Lower leg skin (tissue), 3 donors: Measurements from ENCODE around the gene NRG3.

Experiments
- CTCF ChIP-seq, 3 donors: fragments of 450-650 bp; IDR thresholded peaks; one replicate each; pipeline ENCODE4 v1.5.1; 2016; ENCODE audit warnings: antibody characterized with exemption in 3 of 3, mild to moderate bottlenecking in 3 of 3, moderate library complexity in 2 of 3
- POLR2A ChIP-seq, 2 donors: fragments of 450-650 bp; IDR thresholded peaks; one replicate each; pipeline ENCODE4 v1.6.1; 2016 to 2017; ENCODE audit warnings: antibody characterized with exemption in 2 of 2, mild to moderate bottlenecking in 1 of 2, moderate library complexity in 1 of 2

- TF ChIP-seq POLR2A (IDR thresholded peaks at IDR 0.05) (no peak), CTCF (IDR thresholded peaks at IDR 0.05) (no peak)
Measured at GRCh38 chr10:81943583-81943982, 68.6 kb downstream of the NRG3 start.
